ENCODE results near the gene SNORC. TPM values are rescaled to one million over a fixed set of nuclear protein-coding genes. Genes with fewer than 3 reads are reported as not detected.

Gene SNORC
- total RNA-seq, 1 donor from 2014 or later, result 3.1 TPM

- no peaks in the 10 kb centered on the region for H3K4me1 ChIP-seq (ENCODE audit: insufficient read depth, low read length)
- no peak for FAIRE-seq
- H3K4me2 ChIP-seq (ENCODE audit: low read length), result no peak overlapping the region
- TF ChIP-seq EZH2 (IDR thresholded peaks at IDR 0.05; ENCODE audit: insufficient read depth, low read length) (no peak), CTCF (IDR thresholded peaks at IDR 0.05; ENCODE audit: insufficient read depth, low read depth, low read length) (no peak)
- no peaks in the 10 kb centered on the region for H3K9me3 ChIP-seq (ENCODE audit: insufficient read depth, low read depth, low read length)
- H3K4me3 Mint-ChIP-seq (ENCODE audit: unreplicated experiment), result no peak overlapping the region
- no peaks in the 10 kb centered on the region for H3K36me3 ChIP-seq (ENCODE audit: insufficient read depth, low read length)
- H3K27ac ChIP-seq (ENCODE audit: low read depth, low read length), result no peak overlapping the region
- no peak overlapping the region for H3K4me3 ChIP-seq (ENCODE audit: insufficient read depth, low read depth, low read length)
- no peak overlapping the region for H3K9ac ChIP-seq (ENCODE audit: low read length)
- H3K27me3 Mint-ChIP-seq (ENCODE audit: low read depth, unreplicated experiment), result peaks cover 15% of the 10 kb centered on the region
- H4K20me1 ChIP-seq (ENCODE audit: insufficient read depth, low read length), result no peaks in the 10 kb centered on the region
- H3K27ac Mint-ChIP-seq (ENCODE audit: unreplicated experiment), result no peak overlapping the region
- no peak for DNase-seq (ENCODE audit: low read depth)
- H3K79me2 ChIP-seq (ENCODE audit: insufficient read depth, low read length), result no peaks in the 10 kb centered on the region
- H3K9me3 Mint-ChIP-seq (ENCODE audit: unreplicated experiment), result no peaks in the 10 kb centered on the region
- peaks cover 9% of the 10 kb centered on the region for H3K36me3 Mint-ChIP-seq (ENCODE audit: low read depth, unreplicated experiment)
- no peaks in the 10 kb centered on the region for H3K27me3 ChIP-seq (ENCODE audit: insufficient read depth, low read length)
- H2AFZ ChIP-seq (ENCODE audit: low read depth, low read length), result no peak overlapping the region
- peaks cover 9% of the 10 kb centered on the region for H3K4me1 Mint-ChIP-seq (ENCODE audit: low read depth, unreplicated experiment)
Observed at GRCh38 chr2:232873292-232873908, 3.3 kb downstream of the SNORC start.

GRCh38 chr2:232873909-232874641 lies 4.0 kb downstream of the SNORC start:
- H3K36me3 Mint-ChIP-seq (ENCODE audit: low read depth, unreplicated experiment), result peaks cover 11% of the 10 kb centered on the region
- peaks cover 15% of the 10 kb centered on the region for H3K27me3 Mint-ChIP-seq (ENCODE audit: low read depth, unreplicated experiment)
- TF ChIP-seq CTCF (IDR thresholded peaks at IDR 0.05; ENCODE audit: insufficient read depth, low read depth, low read length) (no peak), EZH2 (IDR thresholded peaks at IDR 0.05; ENCODE audit: insufficient read depth, low read length) (no peak)
- peaks cover 7% of the 10 kb centered on the region for H3K4me1 Mint-ChIP-seq (ENCODE audit: low read depth, unreplicated experiment)
- Histone ChIP-seq H2AFZ (ENCODE audit: low read depth, low read length) (no peak overlapping the region), H3K9me3 (ENCODE audit: insufficient read depth, low read depth, low read length) (no peaks in the 10 kb centered on the region), H3K4me3 (ENCODE audit: insufficient read depth, low read depth, low read length) (no peak overlapping the region), H3K36me3 (ENCODE audit: insufficient read depth, low read length) (no peaks in the 10 kb centered on the region), H3K9ac (ENCODE audit: low read length) (no peak overlapping the region), H3K4me2 (ENCODE audit: low read length) (no peak overlapping the region), H3K27me3 (ENCODE audit: insufficient read depth, low read length) (no peaks in the 10 kb centered on the region), H3K4me1 (ENCODE audit: insufficient read depth, low read length) (no peaks in the 10 kb centered on the region), H3K27ac (ENCODE audit: low read depth, low read length) (no peak overlapping the region), H3K79me2 (ENCODE audit: insufficient read depth, low read length) (no peaks in the 10 kb centered on the region), H4K20me1 (ENCODE audit: insufficient read depth, low read length) (no peaks in the 10 kb centered on the region)
- H3K27ac Mint-ChIP-seq (ENCODE audit: unreplicated experiment), result no peak overlapping the region
- DNase-seq (ENCODE audit: low read depth) (no peak), FAIRE-seq (no peak)
- H3K9me3 Mint-ChIP-seq (ENCODE audit: unreplicated experiment), result no peaks in the 10 kb centered on the region
- H3K4me3 Mint-ChIP-seq (ENCODE audit: unreplicated experiment), result no peak overlapping the region
